Osteoblast (primary cell): ENCODE data around the gene ADGRG6. TPM values are rescaled to one million over a fixed set of nuclear protein-coding genes. Genes with fewer than 3 reads are reported as not detected.

ENCODE experiments used
- DNase-seq: peaks from one replicate; pipeline ENCODE4 v3.0.0; 2011; ENCODE audit warnings: low spot score, mixed read lengths; ENCODE audit not compliant: insufficient read length; ENCODE audit errors: missing footprints
- H2AFZ ChIP-seq: 2 replicates; pipeline ENCODE4 v1.6.0; 2011; ENCODE audit warnings: mild to moderate bottlenecking, low read length
- H3K27ac ChIP-seq: 2 replicates; pipeline ENCODE4 v1.5.1; 2011; ENCODE audit warnings: mild to moderate bottlenecking, low read depth, low read length, moderate library complexity
- H3K27me3 ChIP-seq: 2 replicates; pipeline ENCODE4 v1.6.0; 2012; ENCODE audit warnings: mild to moderate bottlenecking, control low read depth, inconsistent platforms, low read length, moderate library complexity; ENCODE audit not compliant: insufficient read depth
- H3K36me3 ChIP-seq: 2 replicates; pipeline ENCODE4 v1.5.1; 2011; ENCODE audit warnings: mild to moderate bottlenecking, low read length, control low read depth, moderate library complexity; ENCODE audit not compliant: insufficient read depth
- H3K4me1 ChIP-seq: 2 replicates; pipeline ENCODE4 v1.5.1; 2011; ENCODE audit warnings: mild to moderate bottlenecking, low read length, control low read depth, moderate library complexity; ENCODE audit not compliant: insufficient read depth
- H3K4me2 ChIP-seq: 2 replicates; pipeline ENCODE4 v1.6.0; 2011; ENCODE audit warnings: mild to moderate bottlenecking, low read length; ENCODE audit not compliant: insufficient read depth
- H3K4me3 ChIP-seq: fragments of 200-600 bp; sonication (generic); 3 replicates; pipeline ENCODE4 v1.5.1; 2012; ENCODE audit warnings: mild to moderate bottlenecking, low read length, inconsistent platforms; ENCODE audit not compliant: insufficient read depth
- H3K79me2 ChIP-seq: 2 replicates; pipeline ENCODE4 v1.6.0; 2012; ENCODE audit warnings: mild to moderate bottlenecking, low read length, control low read depth, inconsistent platforms; ENCODE audit not compliant: insufficient read depth
- H3K9me3 ChIP-seq: 2 replicates; pipeline ENCODE4 v1.5.1; 2011; ENCODE audit warnings: low read depth, low read length, control low read depth
- H4K20me1 ChIP-seq: 2 replicates; pipeline ENCODE4 v1.6.0; 2012; ENCODE audit warnings: mild to moderate bottlenecking, low read length, control low read depth; ENCODE audit not compliant: insufficient read depth
- total RNA-seq: library from RNA; depleted of rRNA; stranded (reverse); fragments of >200 nt; gene quantifications from 2 replicates; pipeline ENCODE4 v1.2.3, GENCODE V29; 2012
- TF ChIP-seq, protein P1 (sequence below): IDR thresholded peaks from 2 replicates; pipeline ENCODE4 v1.5.1; 2011; ENCODE audit warnings: mild to moderate bottlenecking, low read depth, low read length, moderate library complexity; ENCODE audit errors: extremely low read depth

The ADGRG6 gene
- total RNA-seq, 1 donor, result 0.36 TPM

DNA sequence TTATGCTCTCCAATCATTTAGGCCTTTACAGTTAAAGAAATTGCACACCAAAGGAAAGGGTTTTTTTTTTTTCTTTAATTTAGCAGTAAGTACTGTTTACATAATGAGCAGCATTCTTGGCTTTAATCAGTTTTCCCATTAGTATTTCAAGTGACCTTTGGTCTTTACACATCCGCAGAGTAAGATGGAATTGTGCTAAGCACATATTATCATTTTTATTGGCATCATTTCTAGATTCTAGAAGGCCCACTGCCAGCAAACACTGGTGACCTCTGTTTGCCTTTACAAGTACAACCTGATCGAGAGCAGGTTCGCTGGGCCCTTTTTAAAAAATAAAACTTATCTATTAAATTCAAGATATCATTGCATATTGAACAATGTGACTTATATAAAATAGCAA is 104.3 kb downstream of the ADGRG6 start:
- Histone ChIP-seq H3K79me2 (no peaks in the 10 kb centered on the region), H3K4me1 (peaks cover 3% of the 10 kb centered on the region), H4K20me1 (no peaks in the 10 kb centered on the region), H3K36me3 (no peaks in the 10 kb centered on the region), H3K27me3 (no peaks in the 10 kb centered on the region), H3K27ac (no peak overlapping the region), H3K9me3 (no peaks in the 10 kb centered on the region), H2AFZ (no peak overlapping the region), H3K4me3 (no peak overlapping the region), H3K4me2 (no peak overlapping the region)
- no peak for DNase-seq
- TF ChIP-seq, protein P1, sequence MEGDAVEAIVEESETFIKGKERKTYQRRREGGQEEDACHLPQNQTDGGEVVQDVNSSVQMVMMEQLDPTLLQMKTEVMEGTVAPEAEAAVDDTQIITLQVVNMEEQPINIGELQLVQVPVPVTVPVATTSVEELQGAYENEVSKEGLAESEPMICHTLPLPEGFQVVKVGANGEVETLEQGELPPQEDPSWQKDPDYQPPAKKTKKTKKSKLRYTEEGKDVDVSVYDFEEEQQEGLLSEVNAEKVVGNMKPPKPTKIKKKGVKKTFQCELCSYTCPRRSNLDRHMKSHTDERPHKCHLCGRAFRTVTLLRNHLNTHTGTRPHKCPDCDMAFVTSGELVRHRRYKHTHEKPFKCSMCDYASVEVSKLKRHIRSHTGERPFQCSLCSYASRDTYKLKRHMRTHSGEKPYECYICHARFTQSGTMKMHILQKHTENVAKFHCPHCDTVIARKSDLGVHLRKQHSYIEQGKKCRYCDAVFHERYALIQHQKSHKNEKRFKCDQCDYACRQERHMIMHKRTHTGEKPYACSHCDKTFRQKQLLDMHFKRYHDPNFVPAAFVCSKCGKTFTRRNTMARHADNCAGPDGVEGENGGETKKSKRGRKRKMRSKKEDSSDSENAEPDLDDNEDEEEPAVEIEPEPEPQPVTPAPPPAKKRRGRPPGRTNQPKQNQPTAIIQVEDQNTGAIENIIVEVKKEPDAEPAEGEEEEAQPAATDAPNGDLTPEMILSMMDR, result no peak

DNA sequence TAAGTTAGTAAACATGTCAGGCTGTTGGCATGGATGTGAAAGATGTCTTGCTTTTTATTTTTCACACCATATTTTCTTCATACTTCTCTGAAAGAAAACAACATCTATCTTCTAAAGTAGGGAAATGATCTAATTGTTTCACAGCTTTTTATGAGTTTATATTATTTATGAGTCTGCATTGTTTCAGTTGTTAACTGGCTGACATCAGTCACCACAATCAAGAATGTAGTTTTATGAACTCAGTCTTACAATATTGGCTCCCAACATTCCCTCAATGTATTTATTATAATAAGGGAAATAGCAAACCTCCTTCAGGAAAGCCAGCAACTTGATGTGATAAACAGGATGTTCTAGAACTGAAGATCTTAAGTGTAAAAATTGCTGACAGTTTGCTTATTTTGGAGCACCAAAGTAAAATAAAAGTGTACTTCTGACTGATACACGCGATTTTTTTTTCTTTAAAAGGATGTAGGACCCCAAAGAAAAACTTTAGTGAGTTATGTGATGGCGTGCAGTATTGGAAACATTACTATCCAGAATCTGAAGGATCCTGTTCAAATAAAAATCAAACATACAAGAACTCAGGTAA is 106.0 kb downstream of the ADGRG6 start:
- Histone ChIP-seq H3K4me2 (no peak overlapping the region), H3K27ac (no peak overlapping the region), H3K79me2 (no peaks in the 10 kb centered on the region), H3K36me3 (no peaks in the 10 kb centered on the region), H3K4me1 (peaks cover 12% of the 10 kb centered on the region), H2AFZ (no peak overlapping the region), H3K27me3 (no peaks in the 10 kb centered on the region), H3K9me3 (no peaks in the 10 kb centered on the region), H3K4me3 (no peak overlapping the region), H4K20me1 (no peaks in the 10 kb centered on the region)
- TF ChIP-seq, protein P1, result no peak
- DNase-seq, result no peak

DNA sequence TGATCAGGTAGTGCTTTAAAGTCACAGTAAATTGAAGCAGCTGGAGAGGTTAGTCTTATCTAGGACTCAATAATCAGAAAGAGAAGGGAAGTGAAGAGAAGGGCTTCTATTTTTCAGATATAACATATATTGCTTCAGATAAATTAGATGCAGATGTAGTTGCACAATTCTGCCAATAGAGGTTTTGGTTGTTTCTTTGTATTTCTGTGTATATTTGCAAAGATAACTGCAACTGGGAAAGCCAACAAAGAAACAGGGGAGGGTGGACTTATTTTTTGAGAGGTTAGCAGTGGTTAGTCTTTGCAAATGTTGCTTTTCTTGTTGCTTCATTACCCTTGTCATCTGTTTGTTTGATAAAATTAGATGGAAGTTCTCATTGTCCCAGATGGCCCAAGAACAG is 106.6 kb downstream of the ADGRG6 start:
- no peaks in the 10 kb centered on the region for H4K20me1 ChIP-seq
- no peaks in the 10 kb centered on the region for H3K9me3 ChIP-seq
- H3K79me2 ChIP-seq, result no peaks in the 10 kb centered on the region
- no peak overlapping the region for H3K4me2 ChIP-seq
- no peaks in the 10 kb centered on the region for H3K36me3 ChIP-seq
- H3K4me1 ChIP-seq, result peaks cover 18% of the 10 kb centered on the region
- H3K27me3 ChIP-seq, result no peaks in the 10 kb centered on the region
- TF ChIP-seq, protein P1, result peak; percentile 21
- H3K27ac ChIP-seq, result no peak overlapping the region
- H3K4me3 ChIP-seq, result no peak overlapping the region
- no peak overlapping the region for H2AFZ ChIP-seq
- DNase-seq, result no peak

DNA sequence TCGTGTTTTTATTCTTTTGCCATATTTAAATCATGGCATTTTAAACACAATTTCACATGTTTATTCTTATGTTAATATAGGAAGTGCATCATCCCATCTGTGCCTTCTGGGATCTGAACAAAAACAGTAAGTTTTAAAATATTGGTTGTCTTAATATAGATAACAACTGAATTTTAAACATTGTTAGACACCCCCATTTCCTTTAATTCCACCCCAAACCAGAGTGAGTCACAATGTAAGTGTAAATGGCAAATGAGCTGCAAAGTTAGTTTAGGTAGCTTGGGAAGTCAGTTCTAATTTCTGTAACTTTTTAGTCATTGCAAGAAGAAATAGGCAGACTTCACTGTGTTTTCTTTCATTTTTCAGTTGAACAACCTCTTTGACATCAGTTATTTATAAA is 108.0 kb downstream of the ADGRG6 start:
- Histone ChIP-seq H3K4me1 (peaks cover 25% of the 10 kb centered on the region), H3K4me3 (no peak overlapping the region), H4K20me1 (no peaks in the 10 kb centered on the region), H3K79me2 (no peaks in the 10 kb centered on the region), H3K27ac (no peak overlapping the region), H3K9me3 (no peaks in the 10 kb centered on the region), H2AFZ (no peak overlapping the region), H3K27me3 (no peaks in the 10 kb centered on the region), H3K36me3 (no peaks in the 10 kb centered on the region), H3K4me2 (no peak overlapping the region)
- DNase-seq, result no peak
- TF ChIP-seq, protein P1, result no peak
